Upper lobe of left lung (tissue), 6 donors: ENCODE data around the gene KSR2. TPM values are rescaled to one million over a fixed set of nuclear protein-coding genes. Genes with fewer than 3 reads are reported as not detected.

Experiments used
- ATAC-seq, 2 donors: fragments of 200-7000 bp; cut with Tn5 transposase; one replicate each; pipeline ENCODE4 v1.9.1; 2022; ENCODE audit warnings: mild to moderate bottlenecking in 2 of 2, moderate library complexity in 2 of 2; ENCODE audit not compliant: low FRiP score in 2 of 2
- DNase-seq, 2 donors: peaks; one replicate each; pipeline ENCODE4 v3.0.0-alpha.2; 2019 to 2020
- H3K27ac ChIP-seq, 4 donors: fragments of 200-600 bp; sonication (generic); one replicate each; pipeline ENCODE4 v1.5.1; 2016 to 2019
- H3K27me3 ChIP-seq, 4 donors: fragments of 200-600 bp; sonication (generic); one replicate each; pipeline ENCODE4 v1.5.1; 2017 to 2019
- H3K36me3 ChIP-seq, 4 donors: fragments of 200-600 bp; sonication (generic); one replicate each; pipeline ENCODE4 v1.5.1; 2016 to 2019
- H3K4me1 ChIP-seq, 4 donors: fragments of 200-600 bp; sonication (generic); one replicate each; pipeline ENCODE4 v1.5.1; 2018 to 2019
- H3K4me3 ChIP-seq, 4 donors: fragments of 200-600 bp; sonication (generic); one replicate each; pipeline ENCODE4 v1.5.1; 2017 to 2019; ENCODE audit warnings: mild to moderate bottlenecking in 2 of 4, moderate library complexity in 1 of 4
- H3K9me3 ChIP-seq, 4 donors: fragments of 200-600 bp; sonication (generic); one replicate each; pipeline ENCODE4 v1.5.1; 2018 to 2019
- CTCF ChIP-seq, 6 experiments: fragments of 450-650 bp in 4 of 6; fragments of 200-600 bp in 2 of 6; sonication (generic) in 2 of 6; IDR thresholded peaks; one replicate each; pipeline ENCODE4 v1.5.1; 2016 to 2019; ENCODE audit warnings: antibody characterized with exemption in 6 of 6
- EP300 ChIP-seq, 4 donors: sonication (generic); formaldehyde crosslinking; IDR thresholded peaks; one replicate each; pipeline ENCODE4 v1.5.1; 2017; ENCODE audit warnings: antibody characterized with exemption in 4 of 4, control low read depth in 2 of 4
- POLR2A ChIP-seq, 4 donors: fragments of 450-650 bp; IDR thresholded peaks; one replicate each; pipeline ENCODE4 v1.5.1; 2016 to 2017; ENCODE audit warnings: antibody characterized with exemption in 4 of 4, mild to moderate bottlenecking in 2 of 4
- POLR2AphosphoS5 ChIP-seq, 2 donors: sonication (generic); formaldehyde crosslinking; IDR thresholded peaks; one replicate each; pipeline ENCODE4 v1.5.1; 2017; ENCODE audit warnings: antibody characterized with exemption in 2 of 2
- WGBS, 2 donors: methylation state at CpG; one replicate each; pipeline ENCODE4 v1.1.5; 2017 to 2018; 5-methylcytosine and 5-hydroxymethylcytosine counted together
- total RNA-seq, 6 donors: library from RNA; depleted of rRNA in 4 of 6; stranded (reverse); fragments of >200 nt in 4 of 6; gene quantifications; one replicate each; pipeline versions ENCODE4 v1.1.0 to v1.2.1, GENCODE V29; 2016 to 2021
- donor health status: DM: no; HTN: no; CAD: no; lungs with moderate emphysema.
- donor health status: DM: no; HTN: yes; CAD: no; lungs with severe emphysema.

The KSR2 gene
- total RNA-seq, 6 donors from 2014 or later = 0.30 to 3.2 (median 0.85) TPM

- H3K9me3 ChIP-seq = no peaks in the 10 kb centered on the region
- no peak overlapping the region for H3K27ac ChIP-seq
- no peaks in the 10 kb centered on the region for H3K27me3 ChIP-seq
- peaks cover 0 to 10% (median 1%) of the 10 kb centered on the region in 4 donors for H3K4me1 ChIP-seq
- H3K4me3 ChIP-seq = no peak overlapping the region
- no peak for ATAC-seq
- TF ChIP-seq POLR2AphosphoS5 (IDR thresholded peaks at IDR 0.05) (no peak), EP300 (IDR thresholded peaks at IDR 0.05) (no peak), CTCF (IDR thresholded peaks at IDR 0.05) (no peak)
- DNase-seq = no peak
- 80 to 83% methylated on average over 1 of the region's 1 CpG for WGBS, 2 donors
- H3K36me3 ChIP-seq = no peaks in the 10 kb centered on the region
These were observed 282.6 kb downstream of the KSR2 start for GRCh38 chr12:117686210-117686609.

- DNase-seq = no peak
- Histone ChIP-seq H3K27me3 (no peaks in the 10 kb centered on the region), H3K27ac (no peak overlapping the region), H3K4me1 (peaks cover 0 to 10% (median 1%) of the 10 kb centered on the region in 4 donors), H3K4me3 (no peak overlapping the region), H3K9me3 (no peaks in the 10 kb centered on the region), H3K36me3 (no peaks in the 10 kb centered on the region)
- 26 to 45% methylated on average over 13 of the region's 13 CpGs for WGBS, 2 donors
- peak in 1 of 2 donors; percentile 88 for ATAC-seq
- TF ChIP-seq POLR2A (IDR thresholded peaks at IDR 0.05) (no peak), CTCF (IDR thresholded peaks at IDR 0.05) (no peak), POLR2AphosphoS5 (IDR thresholded peaks at IDR 0.05) (no peak), EP300 (IDR thresholded peaks at IDR 0.05) (no peak)
These were observed 283.5 kb downstream of the KSR2 start for GRCh38 chr12:117685110-117685926.

GRCh38 chr12:117684471-117684870 is 284.3 kb downstream of the KSR2 start:
- H3K36me3 ChIP-seq = no peaks in the 10 kb centered on the region
- no peak overlapping the region for H3K27ac ChIP-seq
- peaks cover 0 to 10% (median 1%) of the 10 kb centered on the region in 4 donors for H3K4me1 ChIP-seq
- H3K27me3 ChIP-seq = no peaks in the 10 kb centered on the region
- TF ChIP-seq EP300 (IDR thresholded peaks at IDR 0.05) = no peak
- no peak for TF ChIP-seq POLR2AphosphoS5 (IDR thresholded peaks at IDR 0.05)
- TF ChIP-seq CTCF (IDR thresholded peaks at IDR 0.05) = no peak
- TF ChIP-seq POLR2A (IDR thresholded peaks at IDR 0.05) = no peak
- 86 to 94% methylated on average over 6 of the region's 6 CpGs for WGBS, 2 donors
- H3K4me3 ChIP-seq = no peak overlapping the region
- ATAC-seq (no peak), DNase-seq (no peak)
- no peaks in the 10 kb centered on the region for H3K9me3 ChIP-seq

- DNase-seq (no peak), ATAC-seq (no peak)
- Histone ChIP-seq H3K36me3 (no peaks in the 10 kb centered on the region), H3K4me3 (no peak overlapping the region), H3K27me3 (no peaks in the 10 kb centered on the region), H3K27ac (no peak overlapping the region), H3K9me3 (no peaks in the 10 kb centered on the region), H3K4me1 (peaks cover 0 to 6% (median 0%) of the 10 kb centered on the region in 4 donors)
- 49 to 61% methylated on average over 3 of the region's 3 CpGs for WGBS, 2 donors
- no peak for TF ChIP-seq EP300 (IDR thresholded peaks at IDR 0.05)
These were observed 288.5 kb downstream of the KSR2 start for GRCh38 chr12:117680312-117680711.

GRCh38 chr12:117679776-117680175 is 289.0 kb downstream of the KSR2 start:
- no peak overlapping the region for H3K27ac ChIP-seq
- peaks cover 0 to under 1% (median 0%) of the 10 kb centered on the region in 4 donors for H3K4me1 ChIP-seq
- H3K9me3 ChIP-seq = no peaks in the 10 kb centered on the region
- ATAC-seq (no peak), DNase-seq (no peak)
- H3K27me3 ChIP-seq = no peaks in the 10 kb centered on the region
- no peak for TF ChIP-seq CTCF (IDR thresholded peaks at IDR 0.05)
- TF ChIP-seq POLR2A (IDR thresholded peaks at IDR 0.05) = no peak
- no peak for TF ChIP-seq POLR2AphosphoS5 (IDR thresholded peaks at IDR 0.05)
- no peak for TF ChIP-seq EP300 (IDR thresholded peaks at IDR 0.05)
- H3K4me3 ChIP-seq = no peak overlapping the region
- H3K36me3 ChIP-seq = no peaks in the 10 kb centered on the region
